WTC11 (cell line): Measurements from ENCODE around the gene ZNG1F. TPM values are rescaled to one million over a fixed set of nuclear protein-coding genes. Genes with fewer than 3 reads are reported as not detected.
A peak's percentile ranks its signal among the peaks of the same experiment; 100 is the strongest.
"Not testable (repeated sequence)": the region's sequence is repeated elsewhere in the genome, so short reads cannot be mapped to it uniquely, and the experiment has no call there.

Source experiments
- ATAC-seq: fragments of 200-7000 bp; cut with Tn5 transposase; 2 replicates; pipeline ENCODE4 v1.10.0; 2021; ENCODE audit warnings: mild to moderate bottlenecking, moderate library complexity
- Bru-seq: library from RNA; stranded (reverse); fragments of 400-500 nt; gene quantifications from one replicate; lab custom pipeline; 2021; lab: Mats Ljungman, UMichigan
- CTCF ChIA-PET: fragments of 300-600 bp; sonication (Branson Sonifier 250); formaldehyde crosslinking; loops from one replicate; lab custom pipeline; 2021; ENCODE audit warnings: antibody characterized with exemption; lab: Charles Lee
- POLR2A ChIA-PET: fragments of 350-600 bp; sonication (Branson Sonifier 250); formaldehyde crosslinking; loops from one replicate; lab custom pipeline; 2021; ENCODE audit warnings: antibody characterized with exemption; lab: Charles Lee
- DNase-seq: peaks from one replicate; pipeline ENCODE4 v3.0.0; 2021; ENCODE audit warnings: low spot score
- H3K27ac Mint-ChIP-seq: 2 replicates; pipeline ENCODE4 v1.8.0; 2021; ENCODE audit warnings: mixed read lengths
- H3K27me3 Mint-ChIP-seq: 2 replicates; pipeline ENCODE4 v1.8.0; 2021; ENCODE audit warnings: low read depth, mild to moderate bottlenecking, moderate library complexity, mixed read lengths
- H3K36me3 Mint-ChIP-seq: 2 replicates; pipeline ENCODE4 v1.8.0; 2021; ENCODE audit warnings: mixed read lengths
- H3K4me1 Mint-ChIP-seq: 2 replicates; pipeline ENCODE4 v1.8.0; 2022; ENCODE audit warnings: mixed read lengths
- H3K4me3 Mint-ChIP-seq: 2 replicates; pipeline ENCODE4 v1.8.0; 2021; ENCODE audit warnings: mild to moderate bottlenecking, moderate library complexity, mixed read lengths
- H3K9me3 Mint-ChIP-seq: 2 replicates; pipeline ENCODE4 v1.8.0; 2021; ENCODE audit warnings: mixed read lengths
- long read RNA-seq, 3 experiments: library from RNA in 1 of 3; library from capped mRNA in 1 of 3; library from polyadenylated mRNA in 1 of 3; unstranded in 2 of 3; stranded (forward) in 1 of 3; transcript quantifications; one replicate each; pipeline ENCODE4 v2.0.0, GENCODE V29; 2021
- total RNA-seq: library from RNA; stranded (reverse); gene quantifications from 3 replicates; pipeline ENCODE4 v1.2.3, GENCODE V29; 2021

ZNG1F gene
- total RNA-seq, result 5.6 to 6.0 TPM (median 5.9 TPM) in 3 replicates
- Bru-seq, nascent RNA, result percentile 53 among the genes with signal in this experiment
- long read RNA-seq, experiment 1, partial matches to known transcripts, result 19 of 35 reads
- long read RNA-seq, experiment 1, other reads (novel, unspliced or antisense), result 15 of 35 reads
- long read RNA-seq, experiment 2, partial matches to known transcripts, result 8 of 13 reads
- long read RNA-seq, experiment 2, other reads (novel, unspliced or antisense), result 5 of 13 reads
- long read RNA-seq, experiment 3, partial matches to known transcripts, result 9 of 24 reads
- long read RNA-seq, experiment 3, other reads (novel, unspliced or antisense), result 15 of 24 reads

- H3K9me3 Mint-ChIP-seq, H3K27ac Mint-ChIP-seq, CTCF ChIA-PET, H3K36me3 Mint-ChIP-seq, DNase-seq, ATAC-seq, H3K4me1 Mint-ChIP-seq, H3K27me3 Mint-ChIP-seq, POLR2A ChIA-PET, H3K4me3 Mint-ChIP-seq: not testable (repeated sequence)
Observed at GRCh38 chr9:41189217-41189616, at the start of gene ZNG1F. TSS of gene ZNG1F (minus strand) at chr9:41189317. CDS start at chr9:41189258, 59 bp downstream.

GRCh38 chr9:41237110-41237749 lies 48.1 kb upstream of the ZNG1F start:
- Mint-ChIP-seq H3K36me3 (peaks cover 42% of the 10 kb centered on the region), H3K27me3 (peaks cover 32% of the 10 kb centered on the region), H3K9me3 (peaks cover 41% of the 10 kb centered on the region)
- H3K27ac Mint-ChIP-seq, H3K4me3 Mint-ChIP-seq, H3K4me1 Mint-ChIP-seq, ATAC-seq, POLR2A ChIA-PET, CTCF ChIA-PET: not testable (repeated sequence)
- peak; percentile 60 for DNase-seq

GRCh38 chr9:41236486-41237109 lies 47.5 kb upstream of the ZNG1F start:
- CTCF ChIA-PET, DNase-seq: not testable (repeated sequence)
- H3K9me3 Mint-ChIP-seq, result peaks cover 41% of the 10 kb centered on the region

GRCh38 chr9:41234811-41235805 lies 46.0 kb upstream of the ZNG1F start:
- POLR2A ChIA-PET, CTCF ChIA-PET, H3K27ac Mint-ChIP-seq, H3K4me1 Mint-ChIP-seq: not testable (repeated sequence)
- DNase-seq (peak; percentile 44), ATAC-seq (peak; percentile 80)
- Mint-ChIP-seq H3K9me3 (peaks cover 26% of the 10 kb centered on the region), H3K36me3 (peaks cover 30% of the 10 kb centered on the region), H3K27me3 (peaks cover 23% of the 10 kb centered on the region), H3K4me3 (peak overlapping the region; percentile 33; the same call in 1 of the 2 replicates)

More at GRCh38 chr9:41236486-41237109, 47.5 kb upstream of the ZNG1F start:
- Mint-ChIP-seq H3K27me3 (peaks cover 31% of the 10 kb centered on the region), H3K36me3 (peaks cover 42% of the 10 kb centered on the region)
- POLR2A ChIA-PET, H3K4me3 Mint-ChIP-seq, H3K4me1 Mint-ChIP-seq, H3K27ac Mint-ChIP-seq, ATAC-seq: not testable (repeated sequence)

- Mint-ChIP-seq H3K9me3 (peaks cover 18% of the 10 kb centered on the region), H3K27me3 (peaks cover 23% of the 10 kb centered on the region), H3K36me3 (peaks cover 24% of the 10 kb centered on the region)
- CTCF ChIA-PET, H3K4me1 Mint-ChIP-seq, H3K27ac Mint-ChIP-seq, DNase-seq, ATAC-seq, H3K4me3 Mint-ChIP-seq, POLR2A ChIA-PET: not testable (repeated sequence)
Observed at GRCh38 chr9:41234221-41234620, 45.1 kb upstream of the ZNG1F start.

- DNase-seq (peak; percentile 31), ATAC-seq (peak; percentile 41; the same call in 1 of the 2 replicates)
- Mint-ChIP-seq H3K27me3 (peaks cover 20% of the 10 kb centered on the region), H3K36me3 (peaks cover 19% of the 10 kb centered on the region), H3K9me3 (peaks cover 13% of the 10 kb centered on the region)
- H3K27ac Mint-ChIP-seq, CTCF ChIA-PET, H3K4me3 Mint-ChIP-seq, POLR2A ChIA-PET, H3K4me1 Mint-ChIP-seq: not testable (repeated sequence)
Observed at GRCh38 chr9:41232326-41232725, 43.2 kb upstream of the ZNG1F start.

- H3K4me1 Mint-ChIP-seq, ATAC-seq, POLR2A ChIA-PET, H3K36me3 Mint-ChIP-seq, H3K9me3 Mint-ChIP-seq, H3K4me3 Mint-ChIP-seq, CTCF ChIA-PET, H3K27ac Mint-ChIP-seq: not testable (repeated sequence)
- DNase-seq, result peak; percentile 21
- peaks cover 13% of the 10 kb centered on the region for H3K27me3 Mint-ChIP-seq
Observed at GRCh38 chr9:41230418-41230817, 41.3 kb upstream of the ZNG1F start.
